Vagina (tissue), 2 donors: Measurements from ENCODE around the gene ZNF324. TPM values are rescaled to one million over a fixed set of nuclear protein-coding genes. Genes with fewer than 3 reads are reported as not detected.

Source experiments
- DNase-seq, 2 donors: peaks; one replicate each; pipeline ENCODE4 v3.0.0-alpha.2; 2017; ENCODE audit errors: extremely low spot score in 2 of 2
- H3K27ac ChIP-seq: fragments of 200-600 bp; sonication (generic); one replicate; pipeline ENCODE4 v1.5.1; 2019
- H3K27me3 ChIP-seq: fragments of 200-600 bp; sonication (generic); one replicate; pipeline ENCODE4 v1.5.1; 2019
- H3K36me3 ChIP-seq, 2 donors: fragments of 200-600 bp; sonication (generic); one replicate each; pipeline ENCODE4 v1.5.1; 2017 to 2019
- H3K4me1 ChIP-seq: fragments of 200-600 bp; sonication (generic); one replicate; pipeline ENCODE4 v1.5.1; 2019
- H3K4me3 ChIP-seq, 2 donors: fragments of 200-600 bp; sonication (generic); 1 replicate in 1 of 2; 2 replicates in 1 of 2; pipeline ENCODE4 v1.5.1; 2016 to 2019
- H3K9me3 ChIP-seq: fragments of 200-600 bp; sonication (generic); one replicate; pipeline ENCODE4 v1.5.1; 2019
- POLR2A ChIP-seq, 2 donors: fragments of 450-650 bp; IDR thresholded peaks; one replicate each; pipeline ENCODE4 v1.6.1; 2017; ENCODE audit warnings: antibody characterized with exemption in 2 of 2, mild to moderate bottlenecking in 2 of 2, moderate library complexity in 2 of 2
- POLR2AphosphoS5 ChIP-seq, 2 donors: sonication (generic); formaldehyde crosslinking; IDR thresholded peaks; one replicate each; pipeline ENCODE4 v1.9.0; 2017; ENCODE audit warnings: antibody characterized with exemption in 2 of 2, mild to moderate bottlenecking in 2 of 2, low read depth in 1 of 2; ENCODE audit not compliant: insufficient read depth in 1 of 2
- intact Hi-C: fragments of 100-400 bp; cut with DNase I; formaldehyde crosslinking; loops from one replicate; pipeline ENCODE4 v1.15.1; 2023
- total RNA-seq: library from RNA; depleted of rRNA; stranded (reverse); fragments of >200 nt; gene quantifications from one replicate; pipeline ENCODE4 v1.2.3, GENCODE V29; 2016
- TF ChIP-seq, protein P1 (sequence below), 3 experiments: fragments of 450-650 bp in 2 of 3; fragments of 200-600 bp in 1 of 3; sonication (generic) in 1 of 3; IDR thresholded peaks; one replicate each; pipeline ENCODE4 v1.5.1; 2017 to 2019; ENCODE audit warnings: antibody characterized with exemption in 3 of 3, mild to moderate bottlenecking in 2 of 3, moderate library complexity in 2 of 3

The ZNF324 gene
- total RNA-seq, 1 donor from 2014 or later = 17.2 TPM

DNA sequence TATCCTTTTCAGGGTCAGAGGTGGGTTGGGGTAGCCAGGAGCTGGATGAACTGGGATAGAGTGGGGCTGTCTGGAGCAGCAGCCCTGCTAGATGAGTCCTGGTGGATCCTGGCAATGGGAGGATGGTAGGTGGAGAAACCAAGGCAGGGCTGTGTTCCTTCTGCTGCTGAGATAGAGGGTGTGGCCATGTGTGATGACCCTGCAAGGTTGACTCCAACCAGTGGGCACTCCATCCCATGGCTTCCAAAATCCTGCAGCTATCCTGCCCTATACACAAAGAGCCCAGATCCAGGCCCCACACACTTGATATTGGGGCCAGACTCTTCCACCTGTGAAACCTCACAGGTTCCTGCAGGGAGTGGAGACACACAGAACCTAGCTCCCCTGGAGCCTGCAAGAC lies 6.9 kb downstream of the ZNF324 start:
- intact Hi-C loops = no loop called here
- H3K36me3 ChIP-seq = peaks cover 0 to 30% of the 10 kb centered on the region in 2 donors

DNA sequence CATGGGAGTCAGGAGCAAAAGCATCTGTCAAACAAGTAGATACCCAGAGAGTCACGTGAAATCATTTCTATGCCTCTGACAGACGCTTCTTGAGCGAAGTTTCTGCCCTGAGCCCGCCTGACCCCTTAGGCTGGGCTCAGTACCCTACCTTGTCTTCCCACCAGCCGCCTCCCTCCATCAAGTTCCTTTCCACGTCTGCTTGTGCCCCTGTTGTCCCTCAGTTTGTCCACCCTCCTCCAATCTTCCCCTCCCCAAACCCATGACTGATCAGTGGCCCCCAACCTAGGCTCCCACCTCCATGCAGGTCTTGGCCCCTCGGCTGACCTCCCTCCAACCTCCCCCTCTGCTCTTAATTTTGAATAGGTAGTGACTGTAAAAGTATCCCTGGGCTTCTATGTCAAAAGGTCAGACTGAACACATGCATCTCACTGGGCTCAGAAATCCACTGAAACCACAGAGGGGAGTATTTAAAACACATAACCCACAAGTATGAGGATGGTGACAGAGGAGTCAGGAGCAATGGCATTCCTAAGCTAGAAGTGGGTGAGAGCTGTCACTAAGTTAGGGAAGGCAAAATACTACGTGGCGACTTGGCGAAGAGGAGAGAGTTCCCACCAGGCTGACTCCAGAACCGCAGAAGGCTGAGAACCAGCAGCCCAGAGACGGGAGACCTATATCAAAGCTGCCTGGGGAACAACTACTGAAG lies 7.6 kb downstream of the ZNF324 start:
- peaks cover 0 to 26% of the 10 kb centered on the region in 2 donors for H3K36me3 ChIP-seq
- H3K4me3 ChIP-seq = no peak overlapping the region
- TF ChIP-seq, protein P1, sequence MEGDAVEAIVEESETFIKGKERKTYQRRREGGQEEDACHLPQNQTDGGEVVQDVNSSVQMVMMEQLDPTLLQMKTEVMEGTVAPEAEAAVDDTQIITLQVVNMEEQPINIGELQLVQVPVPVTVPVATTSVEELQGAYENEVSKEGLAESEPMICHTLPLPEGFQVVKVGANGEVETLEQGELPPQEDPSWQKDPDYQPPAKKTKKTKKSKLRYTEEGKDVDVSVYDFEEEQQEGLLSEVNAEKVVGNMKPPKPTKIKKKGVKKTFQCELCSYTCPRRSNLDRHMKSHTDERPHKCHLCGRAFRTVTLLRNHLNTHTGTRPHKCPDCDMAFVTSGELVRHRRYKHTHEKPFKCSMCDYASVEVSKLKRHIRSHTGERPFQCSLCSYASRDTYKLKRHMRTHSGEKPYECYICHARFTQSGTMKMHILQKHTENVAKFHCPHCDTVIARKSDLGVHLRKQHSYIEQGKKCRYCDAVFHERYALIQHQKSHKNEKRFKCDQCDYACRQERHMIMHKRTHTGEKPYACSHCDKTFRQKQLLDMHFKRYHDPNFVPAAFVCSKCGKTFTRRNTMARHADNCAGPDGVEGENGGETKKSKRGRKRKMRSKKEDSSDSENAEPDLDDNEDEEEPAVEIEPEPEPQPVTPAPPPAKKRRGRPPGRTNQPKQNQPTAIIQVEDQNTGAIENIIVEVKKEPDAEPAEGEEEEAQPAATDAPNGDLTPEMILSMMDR (IDR thresholded peaks at IDR 0.05) = no peak
- TF ChIP-seq POLR2A (IDR thresholded peaks at IDR 0.05) (no peak), POLR2AphosphoS5 (IDR thresholded peaks at IDR 0.05; ENCODE audit: insufficient read depth in 1 of 2, low read depth in 1 of 2) (no peak)
- intact Hi-C loops = no loop called here
- no peaks in the 10 kb centered on the region for H3K27me3 ChIP-seq
- peaks cover 20% of the 10 kb centered on the region for H3K4me1 ChIP-seq
- DNase-seq = no peak
- no peak overlapping the region for H3K27ac ChIP-seq
- H3K9me3 ChIP-seq = no peaks in the 10 kb centered on the region

More for the DNA sequence above, 6.9 kb downstream of the ZNF324 start:
- Histone ChIP-seq H3K4me1 (peaks cover 26% of the 10 kb centered on the region), H3K9me3 (no peaks in the 10 kb centered on the region), H3K27me3 (no peaks in the 10 kb centered on the region), H3K27ac (no peak overlapping the region), H3K4me3 (no peak overlapping the region)
- DNase-seq = no peak
- TF ChIP-seq, protein P1 (IDR thresholded peaks at IDR 0.05) = no peak
- TF ChIP-seq POLR2AphosphoS5 (IDR thresholded peaks at IDR 0.05; ENCODE audit: insufficient read depth in 1 of 2, low read depth in 1 of 2) (no peak), POLR2A (IDR thresholded peaks at IDR 0.05) (no peak)

DNA sequence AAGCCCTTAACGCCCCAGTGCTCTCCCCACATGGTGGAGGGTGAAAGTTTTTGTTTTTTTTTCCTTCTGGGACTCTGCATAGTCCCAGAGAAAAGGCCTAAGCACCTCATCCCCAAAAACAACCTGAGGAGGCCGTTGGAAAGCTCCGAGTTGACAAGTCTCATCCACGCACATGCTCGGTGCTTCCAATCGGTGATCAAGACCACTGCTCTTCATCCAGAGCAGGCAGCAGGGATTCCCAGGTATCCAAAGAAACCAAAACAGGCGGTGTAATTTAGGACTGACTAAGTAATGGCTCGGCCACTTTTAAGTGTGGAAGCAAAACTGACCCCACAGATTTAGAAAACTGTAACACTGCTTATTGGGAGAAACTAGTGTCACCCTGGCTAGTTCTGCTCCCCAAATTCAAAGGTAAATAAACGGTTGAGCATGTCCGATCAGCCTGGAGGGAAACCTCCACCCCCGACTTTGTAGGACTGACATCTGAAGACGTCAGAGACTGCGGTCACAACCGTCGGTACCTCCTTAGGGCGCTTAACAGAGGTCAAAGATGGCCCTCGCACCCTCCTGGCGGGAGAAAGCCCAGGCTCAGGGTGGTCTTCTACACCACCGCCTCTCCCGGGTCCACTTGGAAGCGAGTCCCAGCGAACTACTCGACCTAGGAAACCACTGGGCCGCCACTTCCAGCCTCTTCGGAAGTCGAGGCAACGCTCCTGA lies 8.3 kb downstream of the ZNF324 start:
- Histone ChIP-seq H3K9me3 (no peaks in the 10 kb centered on the region), H3K27me3 (no peaks in the 10 kb centered on the region), H3K4me3 (peak overlapping the region; percentile 63 to 76), H3K4me1 (peaks cover 20% of the 10 kb centered on the region), H3K27ac (peak overlapping the region; percentile 75), H3K36me3 (peaks cover 0 to 19% of the 10 kb centered on the region in 2 donors)
- peak; percentile 86 to 94 for DNase-seq
- no peak for TF ChIP-seq POLR2AphosphoS5 (IDR thresholded peaks at IDR 0.05; ENCODE audit: insufficient read depth in 1 of 2, low read depth in 1 of 2)
- TF ChIP-seq, protein P1 (IDR thresholded peaks at IDR 0.05) = no peak
- TF ChIP-seq POLR2A (IDR thresholded peaks at IDR 0.05) = no peak
- intact Hi-C loops = no loop called here

DNA sequence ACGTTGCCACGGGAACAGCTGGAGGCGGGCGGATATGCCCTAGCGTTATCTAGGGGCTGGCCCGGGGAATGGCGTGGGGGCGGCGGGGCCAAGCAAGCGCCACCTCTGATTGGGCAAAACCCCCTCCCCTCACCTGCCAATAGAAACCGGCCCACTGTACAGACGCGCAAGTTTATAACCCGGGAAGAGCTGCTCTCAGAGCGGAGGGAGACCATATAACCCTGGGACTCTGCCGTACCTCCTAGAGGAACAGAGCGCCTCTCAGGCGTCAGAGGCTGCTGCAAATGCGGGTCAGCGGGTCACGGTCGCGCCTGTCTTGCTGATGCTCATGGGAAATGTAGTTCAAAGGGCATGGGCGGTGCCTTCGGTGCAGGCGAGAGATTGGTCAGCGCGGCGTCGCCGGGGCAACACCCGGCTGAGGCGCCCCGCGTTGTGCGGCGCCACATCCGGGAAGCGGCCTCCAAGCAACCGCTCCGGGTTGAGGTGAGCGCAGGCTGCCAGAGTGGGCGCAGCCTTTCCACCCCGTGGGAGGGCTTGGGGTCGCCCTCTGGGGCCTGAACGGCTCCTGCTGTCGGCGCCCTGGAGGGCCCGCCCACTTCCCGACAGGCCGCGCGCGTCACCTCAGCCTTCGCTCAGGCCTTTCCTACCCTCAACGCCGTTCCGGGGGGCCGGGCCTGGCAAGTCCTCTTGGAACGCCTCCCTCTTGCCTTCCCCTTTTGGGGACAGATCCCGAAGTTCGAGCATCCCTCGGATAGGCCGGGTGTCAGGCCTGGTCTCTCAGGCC lies 9.0 kb downstream of the ZNF324 start, which contains the start of gene ZNF446:
Gene ZNF446, plus strand, starts transcription at position 639 of the 784 bp plus-strand sequence. CDS start 867 bp downstream, outside the sequence.
- no peaks in the 10 kb centered on the region for H3K9me3 ChIP-seq
- peak; percentile 91 to 93 for TF ChIP-seq POLR2AphosphoS5 (IDR thresholded peaks at IDR 0.05; ENCODE audit: insufficient read depth in 1 of 2, low read depth in 1 of 2)
- peak in 1 of 2 donors; percentile 22 for TF ChIP-seq POLR2A (IDR thresholded peaks at IDR 0.05)
- TF ChIP-seq, protein P1 (IDR thresholded peaks at IDR 0.05) = no peak
- intact Hi-C loops = no loop called here

More for the DNA sequence above, 9.0 kb downstream of the ZNF324 start, which contains the start of gene ZNF446:
- Histone ChIP-seq H3K4me3 (peak within 1 kb of the TSS; percentile 63 to 76), H3K4me1 (peaks cover 20% of the 10 kb centered on the region), H3K27me3 (no peaks in the 10 kb centered on the region), H3K27ac (peak within 1 kb of the TSS; percentile 75), H3K36me3 (peaks cover 0 to 12% of the 10 kb centered on the region in 2 donors)
- DNase-seq = peak; percentile 97 to 98
